Activated CD8-positive, alpha-beta T cell treated with anti-CD3 and anti-CD28 coated beads for 36 hours (primary cell): ENCODE data around the gene DLAT. TPM values are rescaled to one million over a fixed set of nuclear protein-coding genes. Genes with fewer than 3 reads are reported as not detected.

ENCODE experiments used
- ATAC-seq: fragments of 200-7000 bp; cut with Tn5 transposase; one replicate; pipeline ENCODE4 v1.10.0; 2021; ENCODE audit warnings: mild to moderate bottlenecking, moderate library complexity
- CTCF ChIA-PET: fragments of 350-600 bp; sonication (Branson Sonifier 250); formaldehyde crosslinking; loops from one replicate; lab custom pipeline; 2021; ENCODE audit warnings: antibody characterized with exemption; lab: Charles Lee
- POLR2A ChIA-PET: fragments of 350-600 bp; sonication (Branson Sonifier 250); formaldehyde crosslinking; loops from one replicate; lab custom pipeline; 2021; ENCODE audit warnings: antibody characterized with exemption; lab: Charles Lee
- DNase-seq: peaks from one replicate; pipeline ENCODE4 v3.0.0-alpha.2; 2020
- H3K27ac Mint-ChIP-seq: one replicate; pipeline ENCODE4 v1.8.0; 2021; ENCODE audit warnings: mild to moderate bottlenecking, mixed read lengths
- H3K27me3 Mint-ChIP-seq: one replicate; pipeline ENCODE4 v1.8.0; 2021; ENCODE audit warnings: mixed read lengths
- H3K36me3 Mint-ChIP-seq: one replicate; pipeline ENCODE4 v1.8.0; 2021; ENCODE audit warnings: low read depth, mixed read lengths
- H3K4me1 Mint-ChIP-seq: one replicate; pipeline ENCODE4 v1.8.0; 2021; ENCODE audit warnings: low read depth, mixed read lengths
- H3K4me3 Mint-ChIP-seq: one replicate; pipeline ENCODE4 v1.8.0; 2021; ENCODE audit warnings: mild to moderate bottlenecking, moderate library complexity, mixed read lengths
- H3K9me3 Mint-ChIP-seq: one replicate; pipeline ENCODE4 v1.8.0; 2021; ENCODE audit warnings: mixed read lengths
- intact Hi-C: fragments of 100-400 bp; cut with micrococcal nuclease; formaldehyde crosslinking; loops from one replicate; pipeline ENCODE4 v1.10.0; 2022
- total RNA-seq, 2 experiments: library from RNA; stranded (reverse); gene quantifications; one replicate each; pipeline ENCODE4 v1.2.3, GENCODE V29; 2021
- TF ChIP-seq, protein P1 (sequence below): fragments of 200-600 bp; IDR thresholded peaks from one replicate; pipeline ENCODE4 v1.8.0; 2022; ENCODE audit warnings: antibody characterized with exemption, mild to moderate bottlenecking

The DLAT gene
- total RNA-seq, 2 experiments from 2014 or later: 50.3 to 51.4 TPM

DNA sequence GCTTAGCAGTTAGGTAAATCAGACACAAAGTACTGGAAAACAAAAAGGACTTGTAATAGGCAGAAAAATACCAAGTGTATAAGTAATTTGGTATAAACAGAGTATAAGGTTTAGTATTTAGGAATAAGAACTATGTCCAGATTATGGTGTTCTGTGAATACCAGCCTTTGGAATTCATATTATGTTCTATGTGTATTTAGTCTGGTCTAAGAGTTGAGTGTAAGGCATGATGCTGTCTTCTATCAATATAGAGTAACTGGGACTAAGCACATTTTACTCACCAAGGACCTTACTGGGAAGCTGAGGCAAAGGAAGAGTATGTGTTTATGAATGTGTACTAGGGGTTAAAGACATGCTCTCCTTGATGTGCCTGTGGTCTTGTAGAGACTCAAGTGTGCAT, 71.0 kb downstream of the DLAT start:
- Mint-ChIP-seq H3K4me1 (peaks cover 2% of the 10 kb centered on the region), H3K36me3 (peaks cover 29% of the 10 kb centered on the region), H3K27ac (no peak overlapping the region), H3K27me3 (no peaks in the 10 kb centered on the region), H3K4me3 (no peak overlapping the region), H3K9me3 (no peaks in the 10 kb centered on the region)
- ChIA-PET POLR2A (interaction anchor here (1.2 kb wide), 1 partner anchor 10 kb away, joined by 3 read pairs; the partner anchor contains the start of genes SDHD and TIMM8B), CTCF (interaction anchor here (1.5 kb wide), 1 partner anchor 17 kb away, joined by 14 read pairs; no protein-coding TSS in a partner anchor)
- ATAC-seq: no peak
- DNase-seq: no peak
- TF ChIP-seq, protein P1, sequence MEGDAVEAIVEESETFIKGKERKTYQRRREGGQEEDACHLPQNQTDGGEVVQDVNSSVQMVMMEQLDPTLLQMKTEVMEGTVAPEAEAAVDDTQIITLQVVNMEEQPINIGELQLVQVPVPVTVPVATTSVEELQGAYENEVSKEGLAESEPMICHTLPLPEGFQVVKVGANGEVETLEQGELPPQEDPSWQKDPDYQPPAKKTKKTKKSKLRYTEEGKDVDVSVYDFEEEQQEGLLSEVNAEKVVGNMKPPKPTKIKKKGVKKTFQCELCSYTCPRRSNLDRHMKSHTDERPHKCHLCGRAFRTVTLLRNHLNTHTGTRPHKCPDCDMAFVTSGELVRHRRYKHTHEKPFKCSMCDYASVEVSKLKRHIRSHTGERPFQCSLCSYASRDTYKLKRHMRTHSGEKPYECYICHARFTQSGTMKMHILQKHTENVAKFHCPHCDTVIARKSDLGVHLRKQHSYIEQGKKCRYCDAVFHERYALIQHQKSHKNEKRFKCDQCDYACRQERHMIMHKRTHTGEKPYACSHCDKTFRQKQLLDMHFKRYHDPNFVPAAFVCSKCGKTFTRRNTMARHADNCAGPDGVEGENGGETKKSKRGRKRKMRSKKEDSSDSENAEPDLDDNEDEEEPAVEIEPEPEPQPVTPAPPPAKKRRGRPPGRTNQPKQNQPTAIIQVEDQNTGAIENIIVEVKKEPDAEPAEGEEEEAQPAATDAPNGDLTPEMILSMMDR: no peak
- intact Hi-C loops: no loop called here

DNA sequence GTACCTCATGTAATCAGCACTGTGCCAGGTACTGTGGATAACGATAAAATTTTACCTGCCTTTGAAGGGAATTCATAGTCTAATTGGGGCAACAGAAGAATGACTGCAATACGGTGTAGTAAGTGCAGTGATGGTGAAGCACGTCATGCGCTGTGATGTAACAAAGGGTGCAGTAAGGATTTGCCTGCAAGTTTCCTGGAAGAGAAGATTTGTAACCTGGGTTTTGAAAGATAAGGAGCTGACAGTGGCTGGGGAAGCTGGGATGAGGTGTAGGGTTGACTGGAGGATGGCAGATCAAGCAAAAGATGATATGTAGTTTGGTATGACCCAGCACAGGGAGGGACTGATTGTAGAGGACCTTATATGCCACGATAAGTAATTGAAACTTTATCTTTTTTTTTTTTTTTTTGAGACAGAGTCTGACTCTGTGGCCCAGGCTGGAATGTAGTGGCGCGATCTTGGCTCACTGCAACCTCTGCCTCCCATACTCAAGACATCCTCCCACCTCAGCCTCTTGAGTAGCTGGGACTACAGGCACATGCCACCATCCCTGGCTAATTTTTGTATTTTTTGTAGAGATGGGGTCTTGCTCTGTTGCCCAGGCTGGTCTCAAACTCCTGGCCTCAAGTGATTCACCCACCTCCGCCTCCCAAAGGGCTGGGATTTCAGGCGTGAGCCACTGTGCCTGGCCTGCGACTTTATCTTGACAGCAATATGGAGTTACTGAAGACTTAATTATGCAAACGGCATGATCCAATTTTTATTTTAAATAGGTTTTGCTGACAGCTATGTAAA, 72.7 kb downstream of the DLAT start:
- Mint-ChIP-seq H3K27me3 (no peaks in the 10 kb centered on the region), H3K36me3 (peaks cover 18% of the 10 kb centered on the region), H3K27ac (no peak overlapping the region), H3K4me1 (no peaks in the 10 kb centered on the region), H3K4me3 (no peak overlapping the region), H3K9me3 (no peaks in the 10 kb centered on the region)
- TF ChIP-seq, protein P1: no peak
- CTCF ChIA-PET: interaction anchor here (1.5 to 2.9 kb wide), 2 partner anchors 16 kb away, joined by 14 read pairs; no protein-coding TSS in a partner anchor
- POLR2A ChIA-PET: no interaction called here
- intact Hi-C loops: no loop called here
- no peak for DNase-seq
- no peak for ATAC-seq

DNA sequence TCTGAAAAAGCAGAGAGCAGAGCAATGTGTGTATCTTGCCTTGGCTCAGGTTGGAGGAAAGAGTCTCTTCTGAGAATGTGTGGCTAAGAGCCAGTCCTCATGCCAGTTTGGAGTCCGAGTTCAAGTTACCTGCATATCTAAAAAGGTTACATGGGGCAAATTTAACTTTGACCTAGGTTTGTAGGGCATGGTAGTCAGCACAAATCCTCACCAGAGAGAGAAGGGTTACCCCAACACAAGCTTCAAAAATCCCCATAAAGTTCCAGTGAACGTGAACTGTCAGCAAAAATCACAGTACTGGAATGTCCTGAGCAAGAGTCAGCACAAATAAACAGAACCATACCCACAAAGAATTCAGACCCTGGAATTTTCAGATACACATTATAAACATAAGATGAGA, 75.3 kb downstream of the DLAT start:
- DNase-seq (no peak), ATAC-seq (no peak)
- no peaks in the 10 kb centered on the region for H3K4me1 Mint-ChIP-seq
- ChIA-PET CTCF (interaction anchor here (2.9 kb wide), 1 partner anchor 13 kb away, joined by 14 read pairs; no protein-coding TSS in a partner anchor), POLR2A (interaction anchor here (0.6 to 2.0 kb wide), 2 partner anchors 13 to 129 kb away, joined by 3 to 5 read pairs; partner anchors contain the start of genes SDHD and TIMM8B)
- H3K4me3 Mint-ChIP-seq: no peak overlapping the region
- intact Hi-C loops: no loop called here
- H3K36me3 Mint-ChIP-seq: peaks cover 15% of the 10 kb centered on the region
- no peaks in the 10 kb centered on the region for H3K27me3 Mint-ChIP-seq
- no peaks in the 10 kb centered on the region for H3K9me3 Mint-ChIP-seq
- TF ChIP-seq, protein P1: no peak
- no peak overlapping the region for H3K27ac Mint-ChIP-seq

DNA sequence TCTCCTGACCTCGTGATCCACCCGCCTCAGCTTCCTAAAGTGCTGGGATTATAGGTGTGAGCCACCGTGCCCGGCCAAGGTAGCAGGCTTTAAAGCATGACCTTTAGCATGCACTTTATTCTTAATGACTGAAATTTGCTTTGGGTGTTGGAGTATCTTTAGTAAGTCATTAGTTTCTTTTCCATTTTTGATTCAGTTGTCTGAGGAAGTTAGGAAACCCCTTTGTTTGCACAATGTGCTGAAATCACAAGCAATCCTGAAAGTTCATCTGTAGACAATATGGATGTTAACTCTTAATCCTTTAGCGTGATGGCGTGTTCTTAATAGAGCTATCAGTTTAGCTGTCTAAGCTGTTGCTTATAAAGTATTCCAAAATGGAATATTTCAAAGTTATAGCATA, 78.2 kb downstream of the DLAT start:
- intact Hi-C loops: no loop called here
- ATAC-seq: no peak
- peaks cover 2% of the 10 kb centered on the region for H3K36me3 Mint-ChIP-seq
- CTCF ChIA-PET: interaction anchor here (1.1 to 5.6 kb wide), 2 partner anchors 9 to 12 kb away, joined by 3 to 34 read pairs; no protein-coding TSS in a partner anchor
- no peak overlapping the region for H3K4me3 Mint-ChIP-seq
- no peak for DNase-seq
- no peaks in the 10 kb centered on the region for H3K9me3 Mint-ChIP-seq
- no peak overlapping the region for H3K27ac Mint-ChIP-seq
- TF ChIP-seq, protein P1: no peak
- H3K27me3 Mint-ChIP-seq: no peaks in the 10 kb centered on the region
- no peaks in the 10 kb centered on the region for H3K4me1 Mint-ChIP-seq
- POLR2A ChIA-PET: no interaction called here

DNA sequence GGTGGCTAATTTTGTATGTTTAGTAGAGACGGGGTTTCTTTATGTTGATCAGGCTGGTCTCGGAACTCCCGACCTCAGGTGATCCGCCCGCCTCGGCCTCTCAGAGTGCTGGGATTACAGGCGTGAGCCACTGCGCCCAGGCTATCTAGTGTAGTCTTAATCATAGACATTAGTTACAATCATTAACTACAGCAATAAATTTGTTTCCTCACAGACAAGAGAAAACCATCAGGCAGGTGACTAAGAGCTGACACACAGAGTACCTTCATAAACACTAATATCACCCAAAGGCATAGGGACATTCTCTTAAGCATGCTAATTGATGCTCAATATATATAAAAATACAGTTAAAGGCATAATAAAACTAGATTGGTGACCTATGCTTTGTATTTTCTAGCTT, 80.9 kb downstream of the DLAT start:
- DNase-seq (no peak), ATAC-seq (no peak)
- ChIA-PET POLR2A (no interaction called here), CTCF (interaction anchor here (1.6 to 5.6 kb wide), 2 partner anchors 10 to 69 kb away, joined by 4 to 34 read pairs; partner anchors contain the start of gene BCO2)
- Mint-ChIP-seq H3K4me1 (peaks cover 4% of the 10 kb centered on the region), H3K9me3 (no peaks in the 10 kb centered on the region), H3K36me3 (no peaks in the 10 kb centered on the region), H3K27ac (no peak overlapping the region), H3K27me3 (no peaks in the 10 kb centered on the region), H3K4me3 (no peak overlapping the region)
- intact Hi-C loops: no loop called here
- TF ChIP-seq, protein P1: no peak
